NT2/D1 (cell line): ENCODE data around the gene HIP1.

Experiments
- SUZ12 ChIP-seq: IDR thresholded peaks from 2 replicates; pipeline ENCODE4 v1.6.1; 2011; ENCODE audit not compliant: insufficient read length, insufficient read depth; ENCODE audit errors: extremely low read depth
- YY1 ChIP-seq: IDR thresholded peaks from 2 replicates; pipeline ENCODE4 v1.6.1; 2011; ENCODE audit not compliant: insufficient read length, insufficient read depth
- ZNF274 ChIP-seq: IDR thresholded peaks from 2 replicates; pipeline ENCODE4 v1.6.1; 2011; ENCODE audit warnings: mild to moderate bottlenecking, low read depth, low read length

- TF ChIP-seq ZNF274 (no peak), YY1 (no peak), SUZ12 (no peak)
These were observed 202.2 kb downstream of the HIP1 start for GRCh38 chr7:75536491-75536890.
